Pulmonary artery endothelial cell (primary cell): ENCODE results near the gene PKD2L1. TPM values are rescaled to one million over a fixed set of nuclear protein-coding genes. Genes with fewer than 3 reads are reported as not detected.

Source experiments
- DNase-seq: peaks from one replicate; pipeline ENCODE4 v3.0.0-alpha.2; 2011; ENCODE audit warnings: low read depth, low spot score
- total RNA-seq: library from RNA; depleted of rRNA; stranded (reverse); fragments of >200 nt; gene quantifications from 2 replicates; pipeline ENCODE4 v1.2.3, GENCODE V29; 2014

The PKD2L1 gene
- total RNA-seq, 1 donor from 2014 or later: not detected

GRCh38 chr10:100356067-100357017, 26.3 kb upstream of the PKD2L1 start:
- no peak for DNase-seq

GRCh38 chr10:100355086-100355485, 25.1 kb upstream of the PKD2L1 start:
- no peak for DNase-seq

GRCh38 chr10:100353770-100354485, 23.9 kb upstream of the PKD2L1 start:
- no peak for DNase-seq

- DNase-seq: no peak
Measured at GRCh38 chr10:100350914-100351485, 21.0 kb upstream of the PKD2L1 start.

GRCh38 chr10:100349672-100350071, 19.6 kb upstream of the PKD2L1 start:
- no peak for DNase-seq

- DNase-seq: no peak
Measured at GRCh38 chr10:100349087-100349486, 19.1 kb upstream of the PKD2L1 start.

- DNase-seq: no peak
Measured at GRCh38 chr10:100348389-100348927, 18.4 kb upstream of the PKD2L1 start.

GRCh38 chr10:100347568-100348195, 17.7 kb upstream of the PKD2L1 start:
- DNase-seq: no peak

- DNase-seq: peak; percentile 75
Measured at GRCh38 chr10:100346765-100347567, 16.9 kb upstream of the PKD2L1 start, which contains the start of gene SCD. TSS of gene SCD (plus strand) at chr10:100347233. CDS start at chr10:100347505, 272 bp downstream.

GRCh38 chr10:100346351-100346764, 16.3 kb upstream of the PKD2L1 start:
- DNase-seq: peak; percentile 45

GRCh38 chr10:100345570-100346330, 15.7 kb upstream of the PKD2L1 start:
- DNase-seq: no peak

- no peak for DNase-seq
Measured at GRCh38 chr10:100344241-100344788, 14.3 kb upstream of the PKD2L1 start.

- no peak for DNase-seq
Measured at GRCh38 chr10:100342627-100342972, 12.6 kb upstream of the PKD2L1 start.

- DNase-seq: no peak
Measured at GRCh38 chr10:100341953-100342626, 12.1 kb upstream of the PKD2L1 start.

GRCh38 chr10:100340948-100341847, 11.2 kb upstream of the PKD2L1 start:
- DNase-seq: no peak

GRCh38 chr10:100339236-100339635, 9.2 kb upstream of the PKD2L1 start:
- DNase-seq: no peak

- DNase-seq: no peak
Measured at GRCh38 chr10:100338434-100339036, 8.5 kb upstream of the PKD2L1 start.
